GM12872 (cell line): ENCODE results near the gene AMPD2.

ENCODE experiments used
- CTCF ChIP-seq: IDR thresholded peaks from 3 replicates; pipeline ENCODE4 v1.5.1; 2011; ENCODE audit warnings: low read depth, mild to moderate bottlenecking, low read length, moderate library complexity; ENCODE audit not compliant: insufficient read depth

Gene AMPD2

GRCh38 chr1:109658533-109659042 lies 39.0 kb downstream of the AMPD2 start:
- no peak for TF ChIP-seq CTCF

GRCh38 chr1:109659145-109659544 lies 39.5 kb downstream of the AMPD2 start:
- TF ChIP-seq CTCF: no peak

GRCh38 chr1:109659997-109660690 lies 40.5 kb downstream of the AMPD2 start:
- no peak for TF ChIP-seq CTCF

GRCh38 chr1:109661391-109661790 lies 41.8 kb downstream of the AMPD2 start:
- no peak for TF ChIP-seq CTCF

- TF ChIP-seq CTCF: no peak
Measured at GRCh38 chr1:109664671-109665070, 45.0 kb downstream of the AMPD2 start.

- TF ChIP-seq CTCF: no peak
Measured at GRCh38 chr1:109667452-109668122, 48.0 kb downstream of the AMPD2 start, which contains the start of gene GSTM2. GSTM2 (plus strand) TSS chr1:109668057; CDS start chr1:109668116, 59 bp downstream.

- no peak for TF ChIP-seq CTCF
Measured at GRCh38 chr1:109668123-109668775, 48.6 kb downstream of the AMPD2 start.
